Fibroblast of villous mesenchyme (primary cell): Measurements from ENCODE around the gene LRRC71. TPM values are rescaled to one million over a fixed set of nuclear protein-coding genes. Genes with fewer than 3 reads are reported as not detected.

Experiments used
- DNase-seq: peaks from one replicate; pipeline ENCODE4 v3.0.0-alpha.2; 2010; ENCODE audit warnings: low read depth
- H3K4me3 ChIP-seq: 2 replicates; pipeline ENCODE4 v1.5.1; 2011; ENCODE audit warnings: low read depth, mild to moderate bottlenecking, low read length
- CTCF ChIP-seq: IDR thresholded peaks from 2 replicates; pipeline ENCODE4 v1.5.1; 2012; ENCODE audit warnings: low read depth, mild to moderate bottlenecking, low read length; ENCODE audit not compliant: insufficient read depth
- total RNA-seq: library from RNA; depleted of rRNA; stranded (reverse); fragments of >200 nt; gene quantifications from 2 replicates; pipeline ENCODE4 v1.2.3, GENCODE V29; 2012

LRRC71 gene
- total RNA-seq, 1 donor, result not detected

GRCh38 chr1:156959925-156960324 lies 39.5 kb downstream of the LRRC71 start:
- TF ChIP-seq CTCF, result no peak
- no peak overlapping the region for H3K4me3 ChIP-seq
- DNase-seq, result no peak

DNA sequence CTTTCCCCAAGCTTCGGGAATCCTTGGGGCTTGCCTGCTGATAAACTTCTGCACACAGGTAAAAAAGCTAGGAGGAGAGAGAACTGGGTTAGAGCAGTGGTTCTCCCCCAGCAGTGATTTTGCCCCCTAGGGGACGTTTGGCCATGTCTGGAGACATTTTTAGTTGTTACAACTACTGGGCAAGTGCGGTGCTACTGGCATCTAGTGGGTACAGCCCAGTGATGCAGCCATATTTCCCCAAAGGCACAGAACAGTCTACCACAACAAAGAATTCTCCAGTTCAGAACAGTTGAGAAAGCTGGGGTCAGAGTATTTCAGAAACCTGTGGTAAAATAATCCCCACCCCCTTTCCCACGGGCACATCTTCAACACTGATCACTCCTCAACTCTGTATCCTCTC lies 41.3 kb downstream of the LRRC71 start:
- DNase-seq, result no peak
- no peak overlapping the region for H3K4me3 ChIP-seq
- peak; percentile 5 for TF ChIP-seq CTCF

DNA sequence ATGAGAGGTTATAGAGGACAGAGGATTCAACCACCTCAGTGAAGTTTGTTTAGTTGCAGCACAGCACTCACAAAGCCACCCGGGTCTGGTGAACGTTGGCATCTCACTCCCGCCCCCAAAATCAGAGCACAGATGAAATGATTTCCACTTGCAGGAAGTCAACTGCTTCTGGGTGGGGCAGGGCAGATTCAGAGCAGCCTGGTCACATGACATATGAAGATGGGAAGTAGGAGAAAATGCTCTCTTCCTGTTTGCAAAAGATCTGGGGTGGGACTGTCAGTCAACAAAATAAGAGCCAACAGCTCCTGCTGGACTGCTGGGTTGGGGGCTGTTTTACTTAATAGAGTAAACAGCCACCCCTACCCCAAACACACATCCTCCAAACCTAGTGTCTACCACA lies 43.2 kb downstream of the LRRC71 start:
- no peak for TF ChIP-seq CTCF
- H3K4me3 ChIP-seq, result no peak overlapping the region
- DNase-seq, result peak; percentile 6

- TF ChIP-seq CTCF, result no peak
Measured at GRCh38 chr1:156964441-156964840, 44.0 kb downstream of the LRRC71 start.

DNA sequence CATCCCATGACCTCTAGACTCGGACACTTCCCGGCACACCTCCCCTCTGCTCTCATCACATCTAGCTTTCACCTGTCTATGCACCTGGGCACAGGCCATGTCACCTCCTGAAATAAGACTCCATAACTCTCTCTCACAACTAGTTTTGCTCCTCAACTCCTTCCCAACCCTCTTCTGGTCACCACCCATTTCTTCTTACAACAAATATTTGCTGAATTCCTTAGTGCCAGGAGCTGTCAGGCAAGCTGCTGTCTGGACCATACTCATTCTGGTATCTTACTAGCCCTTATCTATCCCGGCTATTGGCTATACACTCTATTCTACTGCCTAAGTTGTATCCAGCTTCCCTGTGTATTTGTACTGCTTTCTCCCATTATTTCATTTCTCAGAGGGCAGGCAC lies 49.1 kb downstream of the LRRC71 start:
- no peak for DNase-seq
- no peak overlapping the region for H3K4me3 ChIP-seq
- TF ChIP-seq CTCF, result no peak

More at GRCh38 chr1:156964441-156964840, 44.0 kb downstream of the LRRC71 start:
- no peak overlapping the region for H3K4me3 ChIP-seq
- no peak for DNase-seq

GRCh38 chr1:156970017-156970416 lies 49.6 kb downstream of the LRRC71 start:
- H3K4me3 ChIP-seq, result no peak overlapping the region
- peak; percentile 31 for TF ChIP-seq CTCF
- peak; percentile 7 for DNase-seq

DNA sequence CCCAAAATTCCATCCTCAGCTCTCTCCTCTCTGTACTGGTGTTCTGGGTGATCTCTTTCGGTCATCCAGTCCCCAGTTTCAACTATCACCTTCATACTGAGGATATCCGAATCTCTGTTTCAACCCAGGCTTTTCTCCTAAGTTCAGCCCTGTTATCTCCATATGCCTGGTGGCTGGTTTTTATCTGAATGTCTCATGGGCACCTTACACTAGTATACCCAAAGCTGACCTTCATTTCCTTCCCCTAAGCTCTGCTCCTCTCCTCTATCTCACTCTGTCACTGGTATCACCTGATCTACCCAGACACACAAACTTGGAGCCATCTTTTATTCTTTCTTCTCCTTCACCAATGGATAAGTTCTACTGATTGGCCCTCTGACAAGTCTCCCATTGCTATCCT lies 53.0 kb downstream of the LRRC71 start:
- no peak for TF ChIP-seq CTCF
- H3K4me3 ChIP-seq, result no peak overlapping the region
- DNase-seq, result no peak
